Aorta (tissue), 5 donors: ENCODE measurements around the gene SLC38A2. TPM values are rescaled to one million over a fixed set of nuclear protein-coding genes. Genes with fewer than 3 reads are reported as not detected.
"Not testable (repeated sequence)": the region's sequence is repeated elsewhere in the genome, so short reads cannot be mapped to it uniquely, and the experiment has no call there.

Source experiments
- ATAC-seq: fragments of 200-7000 bp; cut with Tn5 transposase; one replicate; pipeline ENCODE4 v1.9.1; 2022; ENCODE audit warnings: moderate library complexity; ENCODE audit not compliant: low FRiP score
- DNase-seq, 2 donors: peaks; one replicate each; pipeline ENCODE4 v3.0.0-alpha.2; 2020
- H3K27ac ChIP-seq, 2 donors: one replicate each; pipeline ENCODE4 v1.5.1; 2013; ENCODE audit warnings: low read length in 2 of 2, mild to moderate bottlenecking in 2 of 2, moderate library complexity in 2 of 2, control low read depth in 1 of 2, inconsistent platforms in 1 of 2, low read depth in 1 of 2
- H3K27me3 ChIP-seq, 2 donors: one replicate each; pipeline ENCODE4 v1.6.1; 2013; ENCODE audit warnings: control low read depth in 1 of 2, low read length in 1 of 2, mild to moderate bottlenecking in 1 of 2, moderate library complexity in 1 of 2; ENCODE audit not compliant: insufficient read depth in 2 of 2, control insufficient read depth in 1 of 2
- H3K36me3 ChIP-seq, 2 donors: one replicate each; pipeline ENCODE4 v1.6.1; 2013; ENCODE audit warnings: control low read depth in 1 of 2, low read length in 1 of 2, mild to moderate bottlenecking in 1 of 2; ENCODE audit not compliant: insufficient read depth in 2 of 2, control insufficient read depth in 1 of 2
- H3K4me1 ChIP-seq, 2 donors: one replicate each; pipeline ENCODE4 v1.6.1; 2013; ENCODE audit warnings: low read length in 2 of 2, control low read depth in 1 of 2, mild to moderate bottlenecking in 1 of 2, moderate library complexity in 1 of 2; ENCODE audit not compliant: insufficient read depth in 2 of 2, control insufficient read depth in 1 of 2
- H3K4me3 ChIP-seq, 2 donors: one replicate each; pipeline ENCODE4 v1.5.1; 2013; ENCODE audit warnings: low read length in 2 of 2, control low read depth in 1 of 2, mild to moderate bottlenecking in 1 of 2
- H3K9me3 ChIP-seq: one replicate; pipeline ENCODE4 v1.6.1; 2013; ENCODE audit warnings: mild to moderate bottlenecking, low read length; ENCODE audit not compliant: control insufficient read depth
- WGBS, 2 donors: extraction: QIAGEN DNeasy Blood & Tissue Kit; methylation state at CpG; one replicate each; pipeline ENCODE4 v1.1.7; 2013; 5-methylcytosine and 5-hydroxymethylcytosine counted together
- intact Hi-C, 2 donors: fragments of 100-400 bp; cut with DNase I; formaldehyde crosslinking; loops; one replicate each; pipeline versions ENCODE4 v1.14.2 to v1.15.0; 2022
- polyA plus RNA-seq, 2 donors: library from polyadenylated mRNA; stranded (reverse); fragments of 200-250 nt; gene quantifications; one replicate each; pipeline ENCODE4 v1.2.3, GENCODE V29; 2013
- total RNA-seq, 2 donors: library from RNA; stranded (reverse); fragmentation: NEBNext Ultra II Directional; extraction: Animal tissue kit (Norgen Biotek cat#: 25700); gene quantifications; one replicate each; pipeline ENCODE4 v1.2.1, GENCODE V29; 2021
- donor health status: healthy with polysubstance abuse.
- donor health status: Bipolar disorder and iron deficiency.
- donor health status: DM: no; HTN: no; CAD: no.
- donor health status: DM: no; HTN: no; CAD: no.
- donor health status: DM: yes; HTN: yes; CAD: no.

SLC38A2 gene
- total and polyA plus RNA-seq, 4 donors: 46.0 to 405 (median 268) TPM

DNA sequence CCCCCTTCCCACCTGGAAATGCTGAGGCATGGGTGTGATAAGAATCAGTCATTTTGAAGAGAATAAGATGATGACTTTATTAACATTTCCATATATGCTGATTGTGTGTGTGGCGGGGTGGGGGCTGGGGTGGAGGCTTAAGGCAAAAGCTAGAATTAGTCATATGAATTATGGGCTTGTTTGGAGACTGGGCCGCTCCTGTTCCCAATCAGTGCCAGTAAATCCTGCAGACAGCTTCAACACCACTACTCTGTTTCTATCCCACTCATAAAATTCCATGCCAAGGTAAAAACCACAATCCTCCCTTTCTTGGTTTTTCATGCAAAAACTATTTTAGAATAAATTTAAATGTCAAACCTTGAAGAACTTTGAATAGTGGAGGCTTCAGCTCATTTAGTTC is 29.9 kb upstream of the SLC38A2 start:
- ATAC-seq (peak; percentile 84), DNase-seq (peak; percentile 64 to 78)
- 9 to 14% methylated on average over 2 of the region's 2 CpGs for WGBS, 2 donors
- H3K9me3 ChIP-seq: no peaks in the 10 kb centered on the region
- no peaks in the 10 kb centered on the region for H3K27me3 ChIP-seq
- no peaks in the 10 kb centered on the region for H3K36me3 ChIP-seq
- intact Hi-C loops: loop anchor here in 1 of 2 donors (5.0 kb wide), 1 partner anchor 35 kb away; no protein-coding TSS in a partner anchor
- peak overlapping the region in 1 of 2 donors; percentile 57 for H3K27ac ChIP-seq
- no peak overlapping the region for H3K4me3 ChIP-seq
- H3K4me1 ChIP-seq: peaks cover 0 to 4% of the 10 kb centered on the region in 2 donors

GRCh38 chr12:46401662-46402061 is 29.1 kb upstream of the SLC38A2 start:
- intact Hi-C loops: loop anchor here in 1 of 2 donors (5.0 kb wide), 1 partner anchor 36 kb away; no protein-coding TSS in a partner anchor
- 18 to 20% methylated on average over 4 of the region's 4 CpGs for WGBS, 2 donors
- Histone ChIP-seq H3K4me3 (no peak overlapping the region), H3K9me3 (no peaks in the 10 kb centered on the region), H3K4me1 (peaks cover 0 to 4% of the 10 kb centered on the region in 2 donors), H3K27ac (peak overlapping the region in 1 of 2 donors; percentile 57), H3K27me3 (no peaks in the 10 kb centered on the region), H3K36me3 (no peaks in the 10 kb centered on the region)
- DNase-seq (peak; percentile 50 to 74), ATAC-seq (peak; percentile 78)

DNA sequence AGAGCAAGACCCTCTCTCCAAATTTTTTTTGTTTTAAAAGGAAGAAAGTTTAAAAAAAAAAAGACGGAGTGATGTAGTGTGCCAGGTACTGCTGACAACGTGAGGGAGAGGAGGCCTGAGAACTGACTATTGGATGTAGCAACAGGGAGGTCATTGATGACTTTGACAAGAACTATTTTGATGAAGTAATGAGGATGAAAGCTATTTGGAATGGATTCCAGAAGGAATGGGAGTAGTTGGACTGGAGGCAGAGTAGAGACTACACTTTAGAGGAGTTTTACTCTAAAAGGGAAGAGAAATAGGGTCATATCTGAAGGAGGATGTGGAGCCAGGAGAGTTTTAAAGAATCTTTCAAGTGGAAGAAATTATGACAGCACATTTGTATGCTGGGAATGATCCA is 27.8 kb upstream of the SLC38A2 start:
- intact Hi-C loops: loop anchor here in 1 of 2 donors (5.0 kb wide), 1 partner anchor 37 kb away; no protein-coding TSS in a partner anchor
- Histone ChIP-seq H3K27ac (no peak overlapping the region), H3K4me3 (no peak overlapping the region), H3K27me3 (no peaks in the 10 kb centered on the region), H3K4me1 (peaks cover 0 to 4% of the 10 kb centered on the region in 2 donors), H3K9me3 (no peaks in the 10 kb centered on the region), H3K36me3 (no peaks in the 10 kb centered on the region)
- DNase-seq: no peak
- ATAC-seq: no peak
- 82 to 90% methylated on average over 2 of the region's 2 CpGs for WGBS, 2 donors

DNA sequence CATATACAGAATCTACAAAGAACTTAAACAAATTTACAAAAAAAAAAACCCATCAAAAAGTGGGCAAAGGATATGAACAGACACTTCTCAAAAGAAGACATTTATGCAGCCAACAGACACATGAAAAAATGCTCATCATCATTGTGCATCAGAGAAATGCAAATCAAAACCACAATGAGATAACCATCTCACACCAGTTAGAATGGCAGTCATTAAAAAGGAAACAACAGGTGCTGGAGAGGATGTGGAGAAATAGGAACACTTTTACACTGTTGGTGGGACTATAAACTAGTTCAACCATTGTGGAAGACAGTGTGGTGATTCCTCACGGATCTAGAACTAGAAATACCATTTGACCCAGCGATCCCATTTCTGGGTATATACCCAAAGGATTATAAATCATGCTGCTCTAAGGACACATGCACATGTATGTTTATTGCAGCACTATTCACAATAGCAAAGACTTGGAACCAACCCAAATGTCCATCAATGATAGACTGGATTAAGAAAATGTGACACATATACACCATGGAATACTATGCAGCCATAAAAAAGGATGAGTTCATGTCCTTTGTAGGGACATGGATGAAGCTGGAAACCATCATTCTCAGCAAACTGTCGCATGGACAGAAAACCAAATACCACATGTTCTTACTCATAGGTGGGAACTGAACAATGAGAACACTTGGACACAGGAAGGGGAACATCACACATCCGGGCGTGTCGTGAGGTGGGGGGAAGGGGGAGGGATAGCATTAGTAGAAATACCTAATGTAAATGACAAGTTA is 27.1 kb upstream of the SLC38A2 start:
- WGBS, 2 donors: 94 to 97% methylated on average over 6 of the region's 6 CpGs
- H3K36me3 ChIP-seq, H3K4me3 ChIP-seq, DNase-seq, H3K27me3 ChIP-seq, H3K9me3 ChIP-seq, H3K27ac ChIP-seq, H3K4me1 ChIP-seq, ATAC-seq: not testable (repeated sequence)
- intact Hi-C loops: loop anchor here in 1 of 2 donors (5.0 kb wide), 1 partner anchor 38 kb away; no protein-coding TSS in a partner anchor

GRCh38 chr12:46396826-46397225 is 24.3 kb upstream of the SLC38A2 start:
- intact Hi-C loops: no loop called here
- Histone ChIP-seq H3K27me3 (no peaks in the 10 kb centered on the region), H3K9me3 (no peaks in the 10 kb centered on the region), H3K36me3 (no peaks in the 10 kb centered on the region), H3K4me1 (no peaks in the 10 kb centered on the region), H3K4me3 (no peak overlapping the region), H3K27ac (no peak overlapping the region)
- ATAC-seq: no peak
- 98 to 99% methylated on average over 5 of the region's 5 CpGs for WGBS, 2 donors
- DNase-seq: no peak

DNA sequence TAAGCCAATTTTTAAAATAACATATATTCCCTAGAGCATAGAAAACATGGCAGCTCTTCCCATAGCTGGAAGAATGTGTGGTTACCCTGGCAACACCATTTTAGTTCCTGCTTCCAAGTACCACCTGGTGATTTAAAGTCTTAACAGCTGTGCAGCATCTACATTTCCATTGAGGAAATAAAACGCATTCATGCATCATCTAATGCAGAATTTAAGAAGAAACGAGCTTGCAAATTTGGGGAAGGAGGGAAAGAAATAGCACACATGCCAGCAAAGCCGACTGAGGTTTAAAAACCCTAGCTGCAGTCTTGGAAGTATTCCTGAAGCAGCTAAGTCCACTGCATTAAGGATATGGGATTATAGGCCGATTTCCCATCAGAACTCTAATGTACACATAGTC is 22.8 kb upstream of the SLC38A2 start:
- intact Hi-C loops: no loop called here
- Histone ChIP-seq H3K4me3 (no peak overlapping the region), H3K27me3 (no peaks in the 10 kb centered on the region), H3K4me1 (no peaks in the 10 kb centered on the region), H3K36me3 (no peaks in the 10 kb centered on the region), H3K27ac (no peak overlapping the region), H3K9me3 (no peaks in the 10 kb centered on the region)
- 49 to 58% methylated on average over 4 of the region's 4 CpGs for WGBS, 2 donors
- no peak for ATAC-seq
- no peak for DNase-seq

- WGBS, 2 donors: 6 to 8% methylated on average over 1 of the region's 1 CpG
- no peaks in the 10 kb centered on the region for H3K9me3 ChIP-seq
- intact Hi-C loops: no loop called here
- no peaks in the 10 kb centered on the region for H3K27me3 ChIP-seq
- peaks cover 2 to 10% of the 10 kb centered on the region in 2 donors for H3K4me1 ChIP-seq
- H3K36me3 ChIP-seq: no peaks in the 10 kb centered on the region
- no peak overlapping the region for H3K4me3 ChIP-seq
- H3K27ac ChIP-seq: no peak overlapping the region
- DNase-seq (peak in 1 of 2 donors; percentile 48), ATAC-seq (no peak)
These were observed 19.1 kb upstream of the SLC38A2 start for GRCh38 chr12:46391630-46392029.

- Histone ChIP-seq H3K4me3 (no peak overlapping the region), H3K27ac (peak overlapping the region; percentile 21 to 57)
- ATAC-seq: no peak
These were observed 18.3 kb upstream of the SLC38A2 start for GRCh38 chr12:46390881-46391280.

DNA sequence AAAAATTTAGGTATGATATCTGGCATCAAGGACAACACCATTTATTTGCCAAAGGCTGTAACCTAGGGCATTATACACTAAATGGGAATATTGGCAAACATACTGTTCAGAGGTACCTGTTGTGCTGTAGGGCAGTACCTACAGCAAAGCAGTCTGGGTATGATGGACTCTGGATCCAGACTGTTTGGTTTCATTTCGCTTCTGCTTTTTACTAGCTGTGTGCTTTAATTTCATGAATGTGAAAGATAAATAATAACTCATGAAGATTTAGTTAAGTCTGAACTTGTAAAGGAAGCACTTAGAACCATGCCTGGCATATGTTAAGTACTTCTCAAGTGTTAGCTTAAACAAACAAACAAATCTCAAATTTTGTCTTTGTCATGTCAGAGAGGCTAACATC is 17.7 kb upstream of the SLC38A2 start:
- Histone ChIP-seq H3K9me3 (no peaks in the 10 kb centered on the region), H3K4me3 (no peak overlapping the region), H3K36me3 (no peaks in the 10 kb centered on the region), H3K27me3 (no peaks in the 10 kb centered on the region), H3K27ac (peak overlapping the region; percentile 57 to 59), H3K4me1 (peaks cover 2 to 10% of the 10 kb centered on the region in 2 donors)
- intact Hi-C loops: no loop called here
- 75 to 87% methylated on average over 1 of the region's 1 CpG for WGBS, 2 donors
- ATAC-seq: no peak
- DNase-seq: no peak

More at GRCh38 chr12:46390881-46391280, 18.3 kb upstream of the SLC38A2 start:
- Histone ChIP-seq H3K27me3 (no peaks in the 10 kb centered on the region), H3K4me1 (peaks cover 2 to 10% of the 10 kb centered on the region in 2 donors), H3K36me3 (no peaks in the 10 kb centered on the region), H3K9me3 (no peaks in the 10 kb centered on the region)
- 88 to 91% methylated on average over 4 of the region's 4 CpGs for WGBS, 2 donors
- intact Hi-C loops: no loop called here
- DNase-seq: no peak
